Left lung (tissue), 10 donors: ENCODE results near the gene SYCE3. TPM values are rescaled to one million over a fixed set of nuclear protein-coding genes. Genes with fewer than 3 reads are reported as not detected.

Experiments
- ATAC-seq: fragments of 200-7000 bp; cut with Tn5 transposase; one replicate; pipeline ENCODE4 v1.9.1; 2020; ENCODE audit warnings: moderate library complexity
- DNase-seq, 4 donors: peaks; one replicate each; pipeline ENCODE4 v3.0.0-alpha.2; 2013 to 2020
- H3K27ac ChIP-seq, 2 donors: fragments of 200-600 bp; sonication (generic) in 1 of 2; one replicate each; pipeline versions ENCODE4 v1.5.0 to v1.8.0; 2020 to 2021
- H3K27me3 ChIP-seq, 2 donors: fragments of 200-600 bp; sonication (generic) in 1 of 2; one replicate each; pipeline versions ENCODE4 v1.5.0 to v1.8.0; 2020 to 2021
- H3K36me3 ChIP-seq, 2 donors: fragments of 200-600 bp; sonication (generic) in 1 of 2; one replicate each; pipeline versions ENCODE4 v1.5.0 to v1.8.0; 2020 to 2021
- H3K4me1 ChIP-seq, 2 donors: fragments of 200-600 bp; one replicate each; pipeline ENCODE4 v1.8.0; 2021
- H3K4me3 ChIP-seq, 2 donors: fragments of 200-600 bp; sonication (generic) in 1 of 2; one replicate each; pipeline versions ENCODE4 v1.5.0 to v1.8.0; 2020 to 2021; ENCODE audit warnings: mild to moderate bottlenecking in 1 of 2
- H3K9me3 ChIP-seq, 2 donors: fragments of 200-600 bp; sonication (generic) in 1 of 2; one replicate each; pipeline versions ENCODE4 v1.5.0 to v1.8.0; 2020 to 2021
- intact Hi-C, 2 donors: fragments of 100-400 bp; cut with DNase I; formaldehyde crosslinking; loops; one replicate each; pipeline versions ENCODE4 v1.11.2 to v1.14.2; 2022
- polyA plus RNA-seq, 6 donors: library from polyadenylated mRNA; unstranded; fragments of 120-200 nt; gene quantifications; one replicate each; pipeline ENCODE4 v1.2.1, GENCODE V29; 2013; ENCODE audit not compliant: insufficient read length in 6 of 6
- total RNA-seq, 2 donors: library from RNA; stranded (reverse); fragmentation: NEBNext Ultra II Directional; extraction: Animal tissue kit (Norgen Biotek cat#: 25700); gene quantifications; one replicate each; pipeline ENCODE4 v1.2.1, GENCODE V29; 2021
- TF ChIP-seq, protein P1 (sequence below), 2 donors: fragments of 200-600 bp; sonication (generic) in 1 of 2; IDR thresholded peaks; one replicate each; pipeline versions ENCODE4 v1.5.0 to v1.8.0; 2021; ENCODE audit warnings: antibody characterized with exemption in 2 of 2
- donor health status: DM: no; HTN: yes; CAD: no.
- donor health status: DM: no; HTN: no; CAD: no.

SYCE3 gene
- total and polyA plus RNA-seq, 8 donors = not detected

DNA sequence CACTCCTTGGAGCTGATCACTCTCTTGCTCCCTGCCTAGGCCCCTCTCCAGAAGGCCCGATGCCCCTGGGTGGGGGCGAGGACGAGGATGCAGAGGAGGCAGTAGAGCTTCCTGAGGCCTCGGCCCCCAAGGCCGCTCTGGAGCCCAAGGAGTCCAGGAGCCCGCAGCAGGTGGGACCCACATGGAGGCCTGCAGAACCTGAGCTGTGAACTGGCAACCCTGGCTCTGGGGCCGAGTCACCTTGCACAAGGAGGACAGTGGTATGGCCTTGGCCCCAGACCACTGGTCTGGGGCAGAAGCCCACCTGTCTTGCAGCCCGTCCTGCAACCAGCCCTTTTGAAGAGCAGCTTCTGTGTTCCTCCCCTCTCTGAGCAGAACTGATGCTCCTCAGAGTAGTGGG is 43.6 kb downstream of the SYCE3 start:
- Histone ChIP-seq H3K9me3 (no peaks in the 10 kb centered on the region), H3K4me1 (peaks cover 4 to 6% of the 10 kb centered on the region in 2 donors), H3K27me3 (no peaks in the 10 kb centered on the region), H3K27ac (no peak overlapping the region), H3K36me3 (peaks cover 0 to 89% of the 10 kb centered on the region in 2 donors), H3K4me3 (no peak overlapping the region)
- intact Hi-C loops = no loop called here
- ATAC-seq (no peak), DNase-seq (peak in 1 of 4 donors; percentile 67)
- TF ChIP-seq, protein P1, sequence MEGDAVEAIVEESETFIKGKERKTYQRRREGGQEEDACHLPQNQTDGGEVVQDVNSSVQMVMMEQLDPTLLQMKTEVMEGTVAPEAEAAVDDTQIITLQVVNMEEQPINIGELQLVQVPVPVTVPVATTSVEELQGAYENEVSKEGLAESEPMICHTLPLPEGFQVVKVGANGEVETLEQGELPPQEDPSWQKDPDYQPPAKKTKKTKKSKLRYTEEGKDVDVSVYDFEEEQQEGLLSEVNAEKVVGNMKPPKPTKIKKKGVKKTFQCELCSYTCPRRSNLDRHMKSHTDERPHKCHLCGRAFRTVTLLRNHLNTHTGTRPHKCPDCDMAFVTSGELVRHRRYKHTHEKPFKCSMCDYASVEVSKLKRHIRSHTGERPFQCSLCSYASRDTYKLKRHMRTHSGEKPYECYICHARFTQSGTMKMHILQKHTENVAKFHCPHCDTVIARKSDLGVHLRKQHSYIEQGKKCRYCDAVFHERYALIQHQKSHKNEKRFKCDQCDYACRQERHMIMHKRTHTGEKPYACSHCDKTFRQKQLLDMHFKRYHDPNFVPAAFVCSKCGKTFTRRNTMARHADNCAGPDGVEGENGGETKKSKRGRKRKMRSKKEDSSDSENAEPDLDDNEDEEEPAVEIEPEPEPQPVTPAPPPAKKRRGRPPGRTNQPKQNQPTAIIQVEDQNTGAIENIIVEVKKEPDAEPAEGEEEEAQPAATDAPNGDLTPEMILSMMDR (IDR thresholded peaks at IDR 0.05) = no peak

DNA sequence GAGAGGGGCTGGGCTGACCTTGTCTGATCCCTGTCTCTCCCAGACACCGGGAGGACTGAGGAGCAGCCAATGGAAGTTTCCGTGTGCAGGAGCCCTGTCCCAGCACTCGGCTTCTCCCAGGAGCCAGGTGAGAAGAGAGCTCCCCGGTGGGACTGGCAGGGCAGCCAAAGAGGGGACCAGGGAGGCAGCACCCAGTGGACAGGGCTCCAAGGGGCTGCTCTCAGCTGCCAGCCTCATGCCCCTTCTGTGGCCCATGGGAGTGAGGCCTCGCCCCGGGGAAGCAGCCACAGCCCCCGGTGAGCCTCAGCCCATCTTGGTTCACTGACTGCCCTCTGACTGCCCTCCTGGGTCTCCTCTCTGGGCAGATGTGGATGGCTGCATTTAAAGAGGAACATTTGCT is 44.1 kb downstream of the SYCE3 start:
- Histone ChIP-seq H3K4me3 (no peak overlapping the region), H3K27me3 (no peaks in the 10 kb centered on the region), H3K4me1 (peaks cover 0 to under 1% of the 10 kb centered on the region in 2 donors), H3K27ac (no peak overlapping the region), H3K36me3 (peaks cover 0 to 84% of the 10 kb centered on the region in 2 donors), H3K9me3 (no peaks in the 10 kb centered on the region)
- TF ChIP-seq, protein P1 (IDR thresholded peaks at IDR 0.05) = no peak
- DNase-seq (peak in 1 of 4 donors; percentile 70), ATAC-seq (no peak)
- intact Hi-C loops = no loop called here

DNA sequence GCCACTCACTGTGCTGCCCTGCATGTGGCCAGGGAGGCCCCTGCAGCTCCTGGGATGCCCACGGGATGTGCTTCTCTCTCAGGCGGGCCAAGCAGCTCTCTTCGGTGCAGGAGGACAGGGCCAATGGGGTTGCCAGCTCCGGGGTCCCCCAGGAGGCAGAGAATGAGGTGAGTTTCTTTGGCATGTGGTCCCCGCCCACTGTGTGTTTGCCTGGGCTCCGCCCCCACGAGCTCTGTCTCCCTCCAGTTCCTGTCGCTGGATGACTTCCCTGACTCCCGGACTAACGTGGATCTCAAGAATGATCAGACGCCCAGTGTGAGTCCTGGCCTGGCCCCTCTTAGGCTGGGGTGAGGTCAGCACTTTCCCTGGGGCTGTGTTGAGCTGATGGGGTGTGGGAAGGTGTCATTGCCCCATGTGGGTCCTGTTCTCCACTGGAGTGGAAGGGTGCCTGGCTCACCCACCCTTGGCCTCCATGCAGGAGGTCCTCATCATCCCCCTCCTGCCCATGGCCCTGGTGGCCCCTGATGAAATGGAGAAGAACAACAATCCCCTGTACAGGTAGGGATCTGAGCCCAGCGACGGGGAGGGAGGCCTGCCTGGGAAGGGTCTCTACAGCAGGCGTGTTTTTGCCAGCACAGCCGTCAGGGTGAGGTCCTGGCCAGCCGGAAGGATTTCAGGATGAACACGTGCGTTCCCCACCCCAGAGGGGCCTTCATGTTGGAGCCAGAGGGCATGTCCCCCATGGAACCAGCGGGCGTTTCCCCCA is 45.0 kb downstream of the SYCE3 start:
- intact Hi-C loops = no loop called here
- Histone ChIP-seq H3K27ac (no peak overlapping the region), H3K36me3 (peaks cover 0 to 74% of the 10 kb centered on the region in 2 donors), H3K4me3 (no peak overlapping the region), H3K4me1 (no peaks in the 10 kb centered on the region), H3K27me3 (no peaks in the 10 kb centered on the region), H3K9me3 (no peaks in the 10 kb centered on the region)
- ATAC-seq = no peak
- no peak for DNase-seq
- TF ChIP-seq, protein P1 (IDR thresholded peaks at IDR 0.05) = no peak

DNA sequence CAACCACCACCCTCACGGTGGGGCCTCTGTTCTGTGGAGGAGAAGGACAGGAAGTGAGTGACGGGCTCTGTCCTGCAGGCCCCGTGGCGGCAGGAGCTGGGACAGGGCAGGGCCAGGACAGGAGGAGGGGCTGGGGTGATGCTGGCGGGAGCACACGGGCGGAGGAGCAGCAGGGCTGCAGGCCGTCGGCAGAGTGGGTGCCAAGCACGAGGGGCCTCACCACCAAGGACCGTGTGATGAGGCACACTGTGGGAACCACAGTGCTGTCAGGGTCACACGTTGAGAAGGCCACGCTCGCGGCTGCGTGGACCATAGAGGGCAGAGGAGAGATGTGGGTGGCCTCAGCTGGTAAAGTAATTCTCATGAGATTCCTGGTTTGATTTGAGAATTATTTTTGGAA is 45.8 kb downstream of the SYCE3 start:
- Histone ChIP-seq H3K27me3 (no peaks in the 10 kb centered on the region), H3K4me1 (peaks cover 0 to 6% of the 10 kb centered on the region in 2 donors), H3K9me3 (no peaks in the 10 kb centered on the region), H3K36me3 (peaks cover 0 to 67% of the 10 kb centered on the region in 2 donors), H3K27ac (no peak overlapping the region), H3K4me3 (no peak overlapping the region)
- TF ChIP-seq, protein P1 (IDR thresholded peaks at IDR 0.05) = no peak
- ATAC-seq = no peak
- DNase-seq = no peak
- intact Hi-C loops = no loop called here

DNA sequence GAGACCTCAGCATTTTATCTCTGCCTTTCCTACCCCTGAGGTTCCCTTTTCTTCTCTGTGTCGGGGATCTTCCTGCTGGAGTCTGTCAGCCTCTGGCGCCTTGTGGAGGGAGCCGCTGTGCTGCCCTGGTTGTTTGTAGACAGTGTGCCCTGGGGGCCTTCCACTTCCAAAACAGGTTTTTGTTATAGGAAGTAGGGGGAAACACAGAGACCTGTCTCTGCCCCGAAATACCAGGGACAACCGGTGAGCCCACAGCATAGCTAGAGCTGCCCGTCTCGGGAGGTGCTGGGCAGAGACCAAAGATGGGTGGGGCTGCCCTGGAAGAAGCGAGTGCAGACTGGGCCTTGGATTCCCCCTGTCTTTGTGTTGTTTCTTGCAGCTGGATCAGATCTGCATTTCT is 46.7 kb downstream of the SYCE3 start:
- intact Hi-C loops = no loop called here
- ATAC-seq (no peak), DNase-seq (no peak)
- Histone ChIP-seq H3K4me3 (no peak overlapping the region), H3K36me3 (peaks cover 0 to 58% of the 10 kb centered on the region in 2 donors), H3K27ac (no peak overlapping the region), H3K4me1 (peaks cover 0 to 6% of the 10 kb centered on the region in 2 donors), H3K9me3 (no peaks in the 10 kb centered on the region), H3K27me3 (no peaks in the 10 kb centered on the region)
- TF ChIP-seq, protein P1 (IDR thresholded peaks at IDR 0.05) = no peak
